ENCODE results near the gene CAPZB.

Gene CAPZB

GRCh38 chr1:19444296-19445021, 40.9 kb downstream of the CAPZB start:
- no peak overlapping the region for H3K4me3 ChIP-seq (ENCODE audit: low read depth, low read length)
- TF ChIP-seq CTCF (IDR thresholded peaks at IDR 0.05; ENCODE audit: low read depth, low read length, missing control alignments) = no peak
- no peak for DNase-seq (ENCODE audit: low read depth)

GRCh38 chr1:19443326-19443725, 42.0 kb downstream of the CAPZB start:
- no peak for DNase-seq (ENCODE audit: low read depth)
- TF ChIP-seq CTCF (IDR thresholded peaks at IDR 0.05; ENCODE audit: low read depth, low read length, missing control alignments) = no peak
- H3K4me3 ChIP-seq (ENCODE audit: low read depth, low read length) = no peak overlapping the region

GRCh38 chr1:19442154-19443096, 42.9 kb downstream of the CAPZB start:
- DNase-seq (ENCODE audit: low read depth) = no peak
- TF ChIP-seq CTCF (IDR thresholded peaks at IDR 0.05; ENCODE audit: low read depth, low read length, missing control alignments) = no peak
- H3K4me3 ChIP-seq (ENCODE audit: low read depth, low read length) = no peak overlapping the region

- no peak for DNase-seq (ENCODE audit: low read depth)
- no peak overlapping the region for H3K4me3 ChIP-seq (ENCODE audit: low read depth, low read length)
- no peak for TF ChIP-seq CTCF (IDR thresholded peaks at IDR 0.05; ENCODE audit: low read depth, low read length, missing control alignments)
Measured at GRCh38 chr1:19441048-19441780, 44.1 kb downstream of the CAPZB start.

- no peak overlapping the region for H3K4me3 ChIP-seq (ENCODE audit: low read depth, low read length)
- TF ChIP-seq CTCF (IDR thresholded peaks at IDR 0.05; ENCODE audit: low read depth, low read length, missing control alignments) = peak; percentile 25
- DNase-seq (ENCODE audit: low read depth) = no peak
Measured at GRCh38 chr1:19439464-19440171, 45.7 kb downstream of the CAPZB start.

- H3K4me3 ChIP-seq (ENCODE audit: low read depth, low read length) = no peak overlapping the region
- TF ChIP-seq CTCF (IDR thresholded peaks at IDR 0.05; ENCODE audit: low read depth, low read length, missing control alignments) = no peak
- no peak for DNase-seq (ENCODE audit: low read depth)
Measured at GRCh38 chr1:19438516-19439195, 46.7 kb downstream of the CAPZB start.
